ENCODE measurements around the gene LRRC8B. TPM values are rescaled to one million over a fixed set of nuclear protein-coding genes. Genes with fewer than 3 reads are reported as not detected.

LRRC8B gene
- total and polyA plus RNA-seq, 9 donors: 1.2 to 9.3 (median 6.8) TPM

- TF ChIP-seq POLR2A (IDR thresholded peaks at IDR 0.05) (no peak), CTCF (IDR thresholded peaks at IDR 0.05) (no peak), EP300 (IDR thresholded peaks at IDR 0.05) (no peak)
- Histone ChIP-seq H3K9me3 (no peaks in the 10 kb centered on the region), H3K4me3 (no peak overlapping the region), H3K36me3 (no peaks in the 10 kb centered on the region), H3K27me3 (no peaks in the 10 kb centered on the region), H3K4me1 (ENCODE audit: insufficient read depth) (peaks cover 11% of the 10 kb centered on the region), H3K27ac (no peak overlapping the region)
- intact Hi-C loops (cut with DNase I): loop anchor here in 1 of 4 donors (10.0 kb wide), 1 partner anchor 82 kb away; the partner anchor contains the start of gene LRRC8B
- no peak for DNase-seq
- 96 to 97% (median 97%) methylated on average over 3 of the region's 3 CpGs for WGBS, 3 donors
Measured at GRCh38 chr1:89606227-89606980, 81.8 kb downstream of the LRRC8B start.

- H3K27me3 ChIP-seq: no peaks in the 10 kb centered on the region
- no peaks in the 10 kb centered on the region for H3K9me3 ChIP-seq
- H3K4me1 ChIP-seq (ENCODE audit: insufficient read depth): peaks cover 11% of the 10 kb centered on the region
- TF ChIP-seq CTCF (IDR thresholded peaks at IDR 0.05) (no peak), POLR2A (IDR thresholded peaks at IDR 0.05) (no peak), EP300 (IDR thresholded peaks at IDR 0.05) (no peak)
- no peak overlapping the region for H3K4me3 ChIP-seq
- no peak for DNase-seq
- WGBS, 3 donors: 81 to 86% (median 85%) methylated on average over 2 of the region's 2 CpGs
- H3K36me3 ChIP-seq: no peaks in the 10 kb centered on the region
- no peak overlapping the region for H3K27ac ChIP-seq
- intact Hi-C loops (cut with DNase I): loop anchor here in 1 of 4 donors (10.0 kb wide), 1 partner anchor 82 kb away; the partner anchor contains the start of gene LRRC8B
Measured at GRCh38 chr1:89607156-89607555, 82.5 kb downstream of the LRRC8B start.

GRCh38 chr1:89607586-89608318 is 83.1 kb downstream of the LRRC8B start:
- no peaks in the 10 kb centered on the region for H3K36me3 ChIP-seq
- peaks cover 11% of the 10 kb centered on the region for H3K4me1 ChIP-seq (ENCODE audit: insufficient read depth)
- no peak overlapping the region for H3K27ac ChIP-seq
- TF ChIP-seq CTCF (IDR thresholded peaks at IDR 0.05): no peak
- TF ChIP-seq EP300 (IDR thresholded peaks at IDR 0.05): no peak
- TF ChIP-seq POLR2A (IDR thresholded peaks at IDR 0.05): no peak
- intact Hi-C loops (cut with DNase I): loop anchor here in 1 of 4 donors (10.0 kb wide), 1 partner anchor 83 kb away; the partner anchor contains the start of gene LRRC8B
- no peak overlapping the region for H3K4me3 ChIP-seq
- no peaks in the 10 kb centered on the region for H3K27me3 ChIP-seq
- WGBS, 3 donors: 73 to 83% (median 82%) methylated on average over 5 of the region's 5 CpGs
- no peak for DNase-seq
- H3K9me3 ChIP-seq: no peaks in the 10 kb centered on the region

GRCh38 chr1:89608319-89608983 is 83.8 kb downstream of the LRRC8B start:
- Histone ChIP-seq H3K9me3 (no peaks in the 10 kb centered on the region), H3K27me3 (no peaks in the 10 kb centered on the region), H3K36me3 (no peaks in the 10 kb centered on the region), H3K4me1 (ENCODE audit: insufficient read depth) (peaks cover 7% of the 10 kb centered on the region), H3K27ac (no peak overlapping the region), H3K4me3 (no peak overlapping the region)
- 76 to 82% (median 81%) methylated on average over 9 of the region's 9 CpGs for WGBS, 3 donors
- intact Hi-C loops (cut with DNase I): loop anchor here in 1 of 4 donors (10.0 kb wide), 1 partner anchor 84 kb away; the partner anchor contains the start of gene LRRC8B
- no peak for TF ChIP-seq CTCF (IDR thresholded peaks at IDR 0.05)
- no peak for DNase-seq

All from ovary (tissue), 9 donors.